Stimulated activated CD8-positive, alpha-beta memory T cell treated with anti-CD3 and anti-CD28 coated beads, Interleukin-15, amount 100 ng/mL, for 48 hours (primary cell): ENCODE results near the gene SLMAP.

Experiments
- DNase-seq, 2 donors: peaks; one replicate each; pipeline ENCODE4 v3.0.0-alpha.2; 2020; ENCODE audit warnings: low read depth in 2 of 2

SLMAP gene

GRCh38 chr3:57961828-57962447, 205.8 kb downstream of the SLMAP start:
- no peak for DNase-seq

GRCh38 chr3:57962448-57962834, 206.3 kb downstream of the SLMAP start:
- DNase-seq, result no peak

- DNase-seq, result no peak
These were observed 207.8 kb downstream of the SLMAP start for GRCh38 chr3:57963811-57964346.

GRCh38 chr3:57966829-57967228, 210.7 kb downstream of the SLMAP start:
- no peak for DNase-seq

- DNase-seq, result no peak
These were observed 211.5 kb downstream of the SLMAP start for GRCh38 chr3:57967590-57967989.

- no peak for DNase-seq
These were observed 212.4 kb downstream of the SLMAP start for GRCh38 chr3:57968501-57968900.

- no peak for DNase-seq
These were observed 215.9 kb downstream of the SLMAP start for GRCh38 chr3:57971975-57972374.

GRCh38 chr3:57972531-57973111, 216.5 kb downstream of the SLMAP start:
- DNase-seq, result no peak

GRCh38 chr3:57973715-57974477, 217.8 kb downstream of the SLMAP start:
- DNase-seq, result no peak

- DNase-seq, result no peak
These were observed 218.8 kb downstream of the SLMAP start for GRCh38 chr3:57974796-57975388.

GRCh38 chr3:57977818-57978235, 221.7 kb downstream of the SLMAP start:
- no peak for DNase-seq

- DNase-seq, result no peak
These were observed 222.2 kb downstream of the SLMAP start for GRCh38 chr3:57978316-57978715.
